ENCODE measurements around the gene PES1.

The PES1 gene

DNA sequence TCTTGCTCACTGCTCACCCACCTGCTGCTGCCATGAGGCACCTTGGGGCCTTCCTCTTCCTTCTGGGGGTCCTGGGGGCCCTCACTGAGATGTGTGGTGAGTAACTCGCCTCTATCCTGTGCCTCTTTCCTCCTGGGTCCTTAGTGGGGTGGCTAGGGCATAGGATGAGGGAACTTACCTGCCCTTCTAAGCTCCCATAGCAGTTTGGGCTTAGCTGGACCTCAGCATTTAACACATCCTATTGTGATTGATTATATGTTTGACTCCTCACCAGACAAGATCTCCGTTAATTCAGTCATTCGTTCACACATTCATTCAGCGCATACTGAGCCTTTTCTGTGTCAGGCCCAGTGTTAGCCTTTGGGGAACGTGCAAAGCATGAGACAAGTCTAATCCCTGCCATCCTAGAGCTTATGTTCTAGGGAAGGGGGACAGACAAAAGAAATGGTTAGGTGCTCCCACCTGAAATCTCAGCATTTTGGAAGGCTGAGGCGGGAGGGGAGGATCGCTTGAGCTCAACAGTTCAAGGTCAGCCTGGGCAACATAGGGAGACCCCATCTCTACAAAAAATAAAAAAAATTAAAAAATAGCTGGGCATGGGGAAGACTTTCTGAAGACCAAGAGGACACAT lies 15.7 kb upstream of the PES1 start:
- no peak for DNase-seq (ENCODE audit: low spot score)

DNA sequence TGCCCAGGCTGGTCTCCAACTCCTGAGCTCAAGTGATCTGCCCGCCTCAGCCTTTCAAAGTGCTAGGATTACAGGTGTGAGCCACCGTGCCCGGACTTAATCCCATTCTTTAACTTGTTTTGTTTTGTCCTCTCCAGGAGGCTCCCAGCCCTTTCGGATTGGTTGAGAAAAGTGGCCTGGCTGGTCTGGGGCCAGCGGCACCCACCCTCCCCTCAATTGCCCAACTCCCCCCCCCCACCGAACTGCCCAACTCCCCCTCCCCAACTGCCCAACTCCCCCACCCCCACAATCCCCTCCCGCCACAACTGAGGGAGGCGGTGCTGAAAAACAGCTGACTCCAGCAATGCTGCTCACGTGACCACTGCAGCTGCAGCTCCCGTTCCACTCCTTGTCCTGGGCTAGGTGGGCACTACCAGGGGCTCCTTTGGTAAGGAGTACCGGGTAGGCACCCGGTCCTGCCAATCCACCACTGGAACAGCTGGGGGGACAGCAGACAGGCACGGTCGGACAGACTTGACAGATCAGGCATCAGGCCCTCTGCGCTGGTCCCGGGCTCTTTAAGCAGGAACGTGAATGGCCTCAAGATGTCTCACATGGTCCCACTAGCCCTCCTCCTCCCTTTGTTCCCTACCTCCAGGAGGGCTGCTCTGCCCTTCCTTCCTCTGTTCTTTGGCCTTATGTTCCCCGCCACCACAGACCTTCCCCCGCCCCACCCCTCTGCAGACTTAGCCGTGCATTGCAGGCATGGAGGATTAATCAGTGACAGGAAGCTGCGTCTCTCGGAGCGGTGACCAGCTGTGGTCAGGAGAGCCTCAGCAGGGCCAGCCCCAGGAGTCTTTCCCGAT lies 15.0 kb upstream of the PES1 start, which contains the start of gene TCN2:
TCN2 (plus strand) TSS at position 720 of the 845 bp plus-strand sequence. CDS start 158 bp downstream, outside the sequence.
- peak; percentile 72 for DNase-seq (ENCODE audit: low spot score)

More for the DNA sequence above, 15.7 kb upstream of the PES1 start:
- TF ChIP-seq, protein P1, sequence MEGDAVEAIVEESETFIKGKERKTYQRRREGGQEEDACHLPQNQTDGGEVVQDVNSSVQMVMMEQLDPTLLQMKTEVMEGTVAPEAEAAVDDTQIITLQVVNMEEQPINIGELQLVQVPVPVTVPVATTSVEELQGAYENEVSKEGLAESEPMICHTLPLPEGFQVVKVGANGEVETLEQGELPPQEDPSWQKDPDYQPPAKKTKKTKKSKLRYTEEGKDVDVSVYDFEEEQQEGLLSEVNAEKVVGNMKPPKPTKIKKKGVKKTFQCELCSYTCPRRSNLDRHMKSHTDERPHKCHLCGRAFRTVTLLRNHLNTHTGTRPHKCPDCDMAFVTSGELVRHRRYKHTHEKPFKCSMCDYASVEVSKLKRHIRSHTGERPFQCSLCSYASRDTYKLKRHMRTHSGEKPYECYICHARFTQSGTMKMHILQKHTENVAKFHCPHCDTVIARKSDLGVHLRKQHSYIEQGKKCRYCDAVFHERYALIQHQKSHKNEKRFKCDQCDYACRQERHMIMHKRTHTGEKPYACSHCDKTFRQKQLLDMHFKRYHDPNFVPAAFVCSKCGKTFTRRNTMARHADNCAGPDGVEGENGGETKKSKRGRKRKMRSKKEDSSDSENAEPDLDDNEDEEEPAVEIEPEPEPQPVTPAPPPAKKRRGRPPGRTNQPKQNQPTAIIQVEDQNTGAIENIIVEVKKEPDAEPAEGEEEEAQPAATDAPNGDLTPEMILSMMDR (IDR thresholded peaks at IDR 0.05; ENCODE audit: extremely low read depth, missing control alignments) = no peak

DNA sequence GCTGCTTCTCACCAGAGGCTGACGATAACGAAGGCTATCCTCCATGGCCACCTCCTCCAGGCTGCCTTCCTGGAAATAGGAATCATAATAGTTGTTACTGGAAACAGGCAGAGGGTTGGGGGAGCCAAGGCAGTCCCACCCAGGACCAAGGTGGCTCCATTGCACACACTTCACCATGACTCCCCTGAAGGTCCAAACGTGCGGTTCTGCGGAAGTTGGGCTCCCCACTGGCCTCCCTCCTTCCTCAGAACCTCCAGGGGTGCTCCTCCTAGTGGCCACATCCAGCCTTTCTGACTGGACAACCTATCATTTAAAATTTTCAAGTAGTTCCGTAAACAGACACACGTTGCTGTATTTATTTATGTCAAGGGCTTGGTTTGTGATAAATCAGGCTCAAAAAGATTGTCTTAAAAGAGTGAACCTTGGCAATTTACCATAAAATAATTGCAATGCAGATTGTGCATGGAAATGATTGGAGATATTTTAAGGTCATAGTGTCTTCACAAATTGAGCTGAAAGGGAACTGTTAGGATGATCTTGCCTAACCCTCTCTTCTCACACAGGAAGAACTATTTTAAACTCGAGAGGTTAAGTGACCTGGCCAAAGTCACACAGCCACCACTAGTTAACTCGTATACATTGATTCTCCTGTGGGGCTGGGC lies 13.9 kb upstream of the PES1 start:
- TF ChIP-seq, protein P1 (IDR thresholded peaks at IDR 0.05; ENCODE audit: extremely low read depth, missing control alignments) = peak; percentile 47

More for the DNA sequence above, 15.0 kb upstream of the PES1 start, which contains the start of gene TCN2:
- TF ChIP-seq, protein P1 (IDR thresholded peaks at IDR 0.05; ENCODE audit: extremely low read depth, missing control alignments) = no peak

DNA sequence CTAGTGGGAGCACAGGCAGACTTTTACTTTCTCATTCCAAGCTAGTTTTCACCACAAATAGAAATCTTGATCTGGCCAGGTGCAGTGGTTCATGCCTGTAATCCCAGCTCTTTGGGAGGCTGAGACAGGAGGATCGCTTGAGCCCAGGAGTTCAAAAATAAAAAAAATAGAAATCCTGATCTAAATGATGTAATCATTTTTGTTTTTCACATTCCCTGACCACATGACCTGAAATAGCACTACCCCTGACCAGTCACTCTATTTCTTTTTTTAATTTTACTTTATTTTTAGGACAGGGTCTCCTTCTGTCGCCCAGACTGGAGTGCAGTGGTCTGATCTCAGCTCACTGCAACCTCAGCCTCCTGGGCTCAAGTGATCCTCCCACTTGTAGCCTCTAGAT lies 13.0 kb upstream of the PES1 start:
- TF ChIP-seq, protein P1 (IDR thresholded peaks at IDR 0.05; ENCODE audit: extremely low read depth, missing control alignments) = no peak

More for the DNA sequence above, 13.9 kb upstream of the PES1 start:
- peak; percentile 74 for DNase-seq (ENCODE audit: low spot score)

DNA sequence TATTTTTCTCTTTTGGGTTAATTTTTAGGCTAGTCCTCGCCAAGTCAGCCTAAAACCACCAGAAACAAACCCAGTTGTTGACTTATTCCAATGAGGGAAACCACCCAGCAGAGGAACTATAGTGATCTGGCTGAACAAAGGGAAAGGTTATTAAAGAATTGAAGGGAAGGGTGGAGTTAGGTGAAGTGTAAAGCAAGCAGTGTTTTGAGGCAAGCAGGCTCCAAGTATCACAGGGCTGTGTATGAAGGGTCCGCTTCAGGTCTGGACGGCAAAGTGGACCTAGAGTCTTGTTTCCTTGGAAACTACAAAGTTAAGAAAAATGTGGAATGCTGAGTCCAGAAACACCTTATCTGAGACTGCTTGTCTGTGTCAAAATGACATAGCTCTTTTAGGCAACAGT lies 12.1 kb upstream of the PES1 start:
- TF ChIP-seq, protein P1 (IDR thresholded peaks at IDR 0.05; ENCODE audit: extremely low read depth, missing control alignments) = no peak
- no peak for DNase-seq (ENCODE audit: low spot score)

More for the DNA sequence above, 13.0 kb upstream of the PES1 start:
- DNase-seq (ENCODE audit: low spot score) = no peak

DNA sequence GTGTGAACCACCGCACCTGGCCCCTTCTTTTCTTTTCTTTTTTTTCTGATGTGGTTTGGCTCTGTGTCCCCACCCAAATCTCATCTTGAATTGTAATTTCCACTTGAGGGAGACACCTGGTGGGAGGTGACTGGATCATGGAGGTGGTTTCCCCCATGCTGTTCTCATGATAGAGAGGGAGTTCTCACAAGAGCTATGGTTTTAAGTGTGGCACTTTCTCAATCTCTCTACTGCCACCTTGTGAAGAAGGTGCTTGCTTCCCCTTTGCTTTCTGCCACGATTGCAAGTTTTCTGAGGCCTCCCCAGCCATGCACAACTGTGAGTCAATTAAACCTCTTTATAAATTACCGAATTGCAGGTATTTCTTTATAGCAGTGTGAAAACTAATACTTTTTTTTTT lies 10.3 kb upstream of the PES1 start:
- no peak for DNase-seq (ENCODE audit: low spot score)
- TF ChIP-seq, protein P1 (IDR thresholded peaks at IDR 0.05; ENCODE audit: extremely low read depth, missing control alignments) = peak; percentile 21

Measured in GM20000 (cell line).